ENCODE results near the gene NOC2L. TPM values are rescaled to one million over a fixed set of nuclear protein-coding genes. Genes with fewer than 3 reads are reported as not detected.

NOC2L gene
- polyA plus RNA-seq, 2 of the 4 experiments (the other 2 are of a cell fraction) = 48.4 to 73.5 TPM

- Histone ChIP-seq H3K4me3 (peak overlapping the region; percentile 77), H3K9me3 (no peaks in the 10 kb centered on the region), H3K27ac (peak overlapping the region; percentile 97 to 100), H3K4me2 (peak overlapping the region; percentile 95), H3K4me1 (peaks cover 14% of the 10 kb centered on the region)
- no peak for TF ChIP-seq HOXA7 (CRISPR knock-in tag; IDR thresholded peaks at IDR 0.05)
- no peak for TF ChIP-seq EHMT2 (IDR thresholded peaks at IDR 0.05; ENCODE audit: low read depth)
- no peak for TF ChIP-seq FOXS1 (CRISPR knock-in tag; IDR thresholded peaks at IDR 0.05)
- no peak for TF ChIP-seq NFE2L2 (conservative IDR thresholded peaks at IDR 0.05; ENCODE audit: low read length)
- TF ChIP-seq GATA3 (IDR thresholded peaks at IDR 0.05; ENCODE audit: borderline replicate concordance) = no peak
- no peak for TF ChIP-seq RNF2 (IDR thresholded peaks at IDR 0.05; ENCODE audit: borderline replicate concordance, low read depth)
- TF ChIP-seq CTCF (IDR thresholded peaks at IDR 0.05) = no peak
- TF ChIP-seq EHF (CRISPR knock-in tag; IDR thresholded peaks at IDR 0.05) = no peak
- TF ChIP-seq RARB (CRISPR knock-in tag; IDR thresholded peaks at IDR 0.05) = no peak
- no peak for TF ChIP-seq HMGXB4 (CRISPR knock-in tag; IDR thresholded peaks at IDR 0.05; ENCODE audit: borderline replicate concordance)
- no peak for TF ChIP-seq KDM1A (IDR thresholded peaks at IDR 0.05; ENCODE audit: low read depth)
- no peak for TF ChIP-seq MAZ (IDR thresholded peaks at IDR 0.05; ENCODE audit: borderline replicate concordance, low read depth, low read length)
- TF ChIP-seq MAX (IDR thresholded peaks at IDR 0.05) = no peak
- no peak for TF ChIP-seq KDM5A (IDR thresholded peaks at IDR 0.05)
- TF ChIP-seq SMC3 (IDR thresholded peaks at IDR 0.05) = no peak
- ATAC-seq (no peak), DNase-seq (ENCODE audit: low read depth in 1 of 2, low spot score in 1 of 2) (no peak), FAIRE-seq (no peak)
- POLR2A ChIA-PET = no interaction called here
- CTCF ChIA-PET = interaction anchor here (1.0 to 4.3 kb wide), 4 partner anchors 15 to 65 kb away, joined by 3 to 33 read pairs (median 10); partner anchors contain the start of gene ISG15
- WGBS (ENCODE audit: missing lambda C conversion rate) = 0% methylated on average over 1 of the region's 27 CpGs
Observed at GRCh38 chr1:998745-998994, 39.6 kb upstream of the NOC2L start.

DNA sequence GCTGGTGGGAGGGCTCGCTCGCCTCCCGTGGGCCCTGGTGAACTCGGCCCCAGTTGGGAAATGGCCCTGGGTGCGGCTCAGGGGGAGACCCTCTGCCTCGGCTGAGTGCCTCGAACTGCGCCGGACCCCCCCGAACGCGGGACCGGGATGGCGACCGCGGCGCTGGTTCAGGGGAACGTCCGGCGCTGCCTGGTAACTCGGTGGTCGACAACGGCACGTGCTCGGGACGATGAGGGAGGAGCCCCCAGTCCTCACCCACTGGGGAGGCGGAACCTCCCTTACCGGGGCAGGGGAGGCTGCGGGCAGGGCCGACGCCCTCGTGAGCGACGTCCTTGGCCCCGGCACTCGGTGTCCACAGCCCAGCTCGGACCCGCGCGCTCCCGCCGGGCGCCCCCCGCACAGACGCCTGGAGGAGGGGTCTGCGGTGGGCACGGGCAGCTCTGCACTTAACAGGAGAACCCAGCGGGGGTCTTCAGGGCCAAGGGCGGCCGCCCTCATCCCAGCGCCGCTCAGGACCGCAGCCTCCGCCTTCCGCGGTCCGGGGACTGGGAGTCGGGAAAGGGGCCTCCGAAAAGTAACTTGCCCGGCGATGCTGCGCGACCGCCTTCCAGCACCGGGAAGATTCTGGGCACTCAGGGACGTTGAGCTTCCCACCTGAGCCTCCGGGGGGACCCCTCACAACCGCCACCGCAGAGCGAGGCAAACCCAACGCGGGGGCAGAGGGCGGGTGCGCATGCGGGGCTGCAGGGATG, 39.1 kb upstream of the NOC2L start:
- H3K4me1 ChIP-seq = peaks cover 14% of the 10 kb centered on the region
- peak overlapping the region in 1 of 2 experiments; percentile 100; a peak in 4 of 6 replicates for H3K27ac ChIP-seq
- peak overlapping the region; percentile 77 for H3K4me3 ChIP-seq
- ATAC-seq (no peak), DNase-seq (ENCODE audit: low read depth in 1 of 2, low spot score in 1 of 2) (no peak), FAIRE-seq (no peak)
- no peaks in the 10 kb centered on the region for H3K9me3 ChIP-seq
- ChIA-PET POLR2A (no interaction called here), CTCF (interaction anchor here (1.0 to 4.3 kb wide), 7 partner anchors 11 to 66 kb away, joined by 3 to 33 read pairs (median 6); partner anchors contain the start of gene ISG15)
- 100% methylated on average over 2 of the region's 75 CpGs for WGBS (ENCODE audit: missing lambda C conversion rate)
- peak overlapping the region; percentile 95 for H3K4me2 ChIP-seq
- TF ChIP-seq ZC3H11A (IDR thresholded peaks at IDR 0.05) (no peak), EHF (CRISPR knock-in tag; IDR thresholded peaks at IDR 0.05) (no peak), BHLHE40 (IDR thresholded peaks at IDR 0.05; ENCODE audit: low read depth, low read length) (no peak), HMGXB4 (CRISPR knock-in tag; IDR thresholded peaks at IDR 0.05; ENCODE audit: borderline replicate concordance) (no peak), CHD4 (IDR thresholded peaks at IDR 0.05; ENCODE audit: borderline replicate concordance) (no peak), HOXB13 (CRISPR knock-in tag; IDR thresholded peaks at IDR 0.05; ENCODE audit: low read depth) (no peak), CBX8 (IDR thresholded peaks at IDR 0.05) (no peak), HEYL (CRISPR knock-in tag; IDR thresholded peaks at IDR 0.05) (no peak), CHD2 (IDR thresholded peaks at IDR 0.05; ENCODE audit: low read length, partially characterized antibody) (no peak), ZSCAN20 (CRISPR knock-in tag; IDR thresholded peaks at IDR 0.05) (no peak)
- TF ChIP-seq, protein P1, sequence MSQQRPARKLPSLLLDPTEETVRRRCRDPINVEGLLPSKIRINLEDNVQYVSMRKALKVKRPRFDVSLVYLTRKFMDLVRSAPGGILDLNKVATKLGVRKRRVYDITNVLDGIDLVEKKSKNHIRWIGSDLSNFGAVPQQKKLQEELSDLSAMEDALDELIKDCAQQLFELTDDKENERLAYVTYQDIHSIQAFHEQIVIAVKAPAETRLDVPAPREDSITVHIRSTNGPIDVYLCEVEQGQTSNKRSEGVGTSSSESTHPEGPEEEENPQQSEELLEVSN (IDR thresholded peaks at IDR 0.05; ENCODE audit: borderline replicate concordance, low read depth) = no peak

Measured in A549 (cell line).